DND-41 (cell line): ENCODE results near the gene ZFAND5.
A peak's percentile ranks its signal among the peaks of the same experiment; 100 is the strongest.

Source experiments
- ATAC-seq: fragments of 200-7000 bp; cut with Tn5 transposase; 3 replicates; pipeline ENCODE4 v1.9.1; 2021; ENCODE audit warnings: low read depth; ENCODE audit not compliant: insufficient read depth
- DNase-seq: peaks from one replicate; pipeline ENCODE4 v3.0.0-alpha.2; 2020
- H2AFZ ChIP-seq: 2 replicates; pipeline ENCODE4 v1.6.0; 2012; ENCODE audit warnings: low read depth, low read length
- H3K27ac ChIP-seq: 2 replicates; pipeline ENCODE4 v1.5.1; 2012; ENCODE audit warnings: low read length, inconsistent platforms
- H3K27me3 ChIP-seq: fragments of 200-600 bp; sonication (generic); 2 replicates; pipeline ENCODE4 v1.6.0; 2012; ENCODE audit warnings: low read length, mild to moderate bottlenecking, inconsistent platforms; ENCODE audit not compliant: insufficient read depth, poor library complexity
- H3K36me3 ChIP-seq: 2 replicates; pipeline ENCODE4 v1.5.1; 2012; ENCODE audit warnings: low read length, inconsistent platforms; ENCODE audit not compliant: insufficient read depth
- H3K4me1 ChIP-seq: 2 replicates; pipeline ENCODE4 v1.5.1; 2012; ENCODE audit warnings: mild to moderate bottlenecking, low read length; ENCODE audit not compliant: insufficient read depth
- H3K4me2 ChIP-seq: 2 replicates; pipeline ENCODE4 v1.6.0; 2012; ENCODE audit warnings: mild to moderate bottlenecking, moderate library complexity, low read length, inconsistent platforms; ENCODE audit not compliant: insufficient read depth
- H3K4me3 ChIP-seq, 2 experiments: fragments of 200-600 bp in 1 of 2; shearing (Covaris generic) in 1 of 2; 2 replicates each; pipeline ENCODE4 v1.5.1; 2012 to 2016; ENCODE audit warnings: inconsistent platforms in 2 of 2, low read length in 2 of 2, mild to moderate bottlenecking in 2 of 2, low read depth in 1 of 2, moderate library complexity in 1 of 2
- H3K79me2 ChIP-seq: 2 replicates; pipeline ENCODE4 v1.6.0; 2012; ENCODE audit warnings: low read length, inconsistent platforms; ENCODE audit not compliant: insufficient read depth
- H3K9ac ChIP-seq: 2 replicates; pipeline ENCODE4 v1.6.0; 2012; ENCODE audit warnings: low read depth, mild to moderate bottlenecking, inconsistent platforms, low read length, moderate library complexity
- H3K9me3 ChIP-seq: 2 replicates; pipeline ENCODE4 v1.5.1; 2012; ENCODE audit warnings: low read length, moderate library complexity, mild to moderate bottlenecking, inconsistent platforms; ENCODE audit not compliant: insufficient read depth, severe bottlenecking
- H4K20me1 ChIP-seq: 2 replicates; pipeline ENCODE4 v1.6.0; 2012; ENCODE audit warnings: low read length; ENCODE audit not compliant: insufficient read depth
- EZH2 ChIP-seq: IDR thresholded peaks from 3 replicates; pipeline ENCODE4 v1.6.1; 2012; ENCODE audit warnings: borderline replicate concordance, low read depth, mild to moderate bottlenecking, moderate library complexity, low read length, inconsistent platforms; ENCODE audit not compliant: severe bottlenecking
- TF ChIP-seq, protein P1 (sequence below): IDR thresholded peaks from 2 replicates; pipeline ENCODE4 v1.5.1; 2012; ENCODE audit warnings: borderline replicate concordance, low read length, moderate library complexity, mild to moderate bottlenecking; ENCODE audit not compliant: poor library complexity, severe bottlenecking; ENCODE audit errors: extremely low read depth

ZFAND5 gene

GRCh38 chr9:72337286-72337685 lies 27.7 kb downstream of the ZFAND5 start:
- H4K20me1 ChIP-seq, result no peaks in the 10 kb centered on the region
- no peak overlapping the region for H3K27ac ChIP-seq
- no peaks in the 10 kb centered on the region for H3K79me2 ChIP-seq
- no peak for TF ChIP-seq EZH2
- TF ChIP-seq, protein P1, sequence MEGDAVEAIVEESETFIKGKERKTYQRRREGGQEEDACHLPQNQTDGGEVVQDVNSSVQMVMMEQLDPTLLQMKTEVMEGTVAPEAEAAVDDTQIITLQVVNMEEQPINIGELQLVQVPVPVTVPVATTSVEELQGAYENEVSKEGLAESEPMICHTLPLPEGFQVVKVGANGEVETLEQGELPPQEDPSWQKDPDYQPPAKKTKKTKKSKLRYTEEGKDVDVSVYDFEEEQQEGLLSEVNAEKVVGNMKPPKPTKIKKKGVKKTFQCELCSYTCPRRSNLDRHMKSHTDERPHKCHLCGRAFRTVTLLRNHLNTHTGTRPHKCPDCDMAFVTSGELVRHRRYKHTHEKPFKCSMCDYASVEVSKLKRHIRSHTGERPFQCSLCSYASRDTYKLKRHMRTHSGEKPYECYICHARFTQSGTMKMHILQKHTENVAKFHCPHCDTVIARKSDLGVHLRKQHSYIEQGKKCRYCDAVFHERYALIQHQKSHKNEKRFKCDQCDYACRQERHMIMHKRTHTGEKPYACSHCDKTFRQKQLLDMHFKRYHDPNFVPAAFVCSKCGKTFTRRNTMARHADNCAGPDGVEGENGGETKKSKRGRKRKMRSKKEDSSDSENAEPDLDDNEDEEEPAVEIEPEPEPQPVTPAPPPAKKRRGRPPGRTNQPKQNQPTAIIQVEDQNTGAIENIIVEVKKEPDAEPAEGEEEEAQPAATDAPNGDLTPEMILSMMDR, result no peak
- DNase-seq (no peak), ATAC-seq (no peak)
- H3K4me3 ChIP-seq, result no peak overlapping the region
- peaks cover 2% of the 10 kb centered on the region for H3K27me3 ChIP-seq
- no peak overlapping the region for H3K9ac ChIP-seq
- H3K4me2 ChIP-seq, result no peak overlapping the region
- H3K36me3 ChIP-seq, result no peaks in the 10 kb centered on the region
- no peaks in the 10 kb centered on the region for H3K9me3 ChIP-seq
- no peak overlapping the region for H2AFZ ChIP-seq
- no peaks in the 10 kb centered on the region for H3K4me1 ChIP-seq

- no peak for DNase-seq
- Histone ChIP-seq H3K9me3 (no peaks in the 10 kb centered on the region), H3K9ac (no peak overlapping the region), H3K4me3 (no peak overlapping the region), H3K4me1 (no peaks in the 10 kb centered on the region), H2AFZ (no peak overlapping the region), H4K20me1 (no peaks in the 10 kb centered on the region), H3K27me3 (peaks cover 5% of the 10 kb centered on the region), H3K79me2 (no peaks in the 10 kb centered on the region), H3K36me3 (no peaks in the 10 kb centered on the region), H3K27ac (no peak overlapping the region), H3K4me2 (no peak overlapping the region)
- no peak for TF ChIP-seq EZH2
- TF ChIP-seq, protein P1, result no peak
- no peak for ATAC-seq
Measured at GRCh38 chr9:72334658-72335337, 30.2 kb downstream of the ZFAND5 start.

DNA sequence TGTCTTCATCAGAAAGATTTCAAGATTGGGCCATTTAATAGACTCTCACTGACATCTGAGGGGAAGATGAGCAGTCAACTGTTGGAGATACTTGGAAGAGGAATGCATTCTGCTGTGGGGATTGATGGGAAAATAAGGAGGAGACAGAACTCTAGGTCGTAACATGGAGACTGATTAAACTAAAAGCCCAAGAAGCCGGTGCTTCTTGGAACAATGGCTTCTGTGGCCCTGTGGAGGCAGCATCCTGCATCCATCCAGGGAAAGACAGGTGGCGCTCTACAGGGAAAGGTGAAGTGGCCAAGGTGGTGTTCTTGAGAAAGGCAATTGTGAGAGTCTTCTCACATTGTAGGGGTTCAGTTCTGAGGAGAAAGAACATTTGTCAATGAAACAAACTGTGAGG lies 31.3 kb downstream of the ZFAND5 start:
- Histone ChIP-seq H3K79me2 (no peaks in the 10 kb centered on the region), H3K9me3 (no peaks in the 10 kb centered on the region), H2AFZ (no peak overlapping the region), H3K27me3 (peaks cover 5% of the 10 kb centered on the region), H4K20me1 (no peaks in the 10 kb centered on the region), H3K4me3 (no peak overlapping the region), H3K4me2 (no peak overlapping the region), H3K27ac (no peak overlapping the region), H3K9ac (no peak overlapping the region), H3K36me3 (no peaks in the 10 kb centered on the region), H3K4me1 (no peaks in the 10 kb centered on the region)
- no peak for DNase-seq
- no peak for ATAC-seq
- TF ChIP-seq, protein P1, result peak; percentile 25
- TF ChIP-seq EZH2, result no peak
